Stimulated activated CD4-positive, alpha-beta T cell treated with anti-CD3 and anti-CD28 coated beads, TNF-alpha, amount 100 ng/mL, for 1 hour (primary cell): ENCODE data around the gene PRDM16.

ENCODE experiments used
- DNase-seq, 3 donors: peaks; one replicate each; pipeline ENCODE4 v3.0.0-alpha.2; 2020; ENCODE audit warnings: low read depth in 3 of 3, low spot score in 1 of 3

Gene PRDM16

DNA sequence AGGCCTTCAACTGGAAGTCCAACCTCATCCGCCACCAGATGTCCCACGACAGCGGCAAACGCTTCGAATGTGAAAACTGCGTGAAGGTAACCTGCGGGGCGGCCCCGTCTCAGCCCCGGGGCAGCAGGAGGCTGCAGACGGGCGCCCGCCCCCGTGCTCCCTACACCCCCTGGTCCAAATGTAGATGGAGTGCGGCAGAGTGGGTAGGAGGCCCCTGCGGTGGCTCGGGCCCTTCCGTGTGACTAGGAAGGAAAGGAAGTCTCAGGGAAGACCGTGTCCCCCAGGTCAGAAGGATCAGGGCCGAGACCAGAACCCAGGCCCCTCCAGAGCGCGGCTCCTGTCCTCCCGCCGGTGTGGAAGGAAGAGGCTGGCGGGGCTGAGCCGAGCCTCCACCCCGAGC is 335.8 kb downstream of the PRDM16 start:
- DNase-seq, result no peak

DNA sequence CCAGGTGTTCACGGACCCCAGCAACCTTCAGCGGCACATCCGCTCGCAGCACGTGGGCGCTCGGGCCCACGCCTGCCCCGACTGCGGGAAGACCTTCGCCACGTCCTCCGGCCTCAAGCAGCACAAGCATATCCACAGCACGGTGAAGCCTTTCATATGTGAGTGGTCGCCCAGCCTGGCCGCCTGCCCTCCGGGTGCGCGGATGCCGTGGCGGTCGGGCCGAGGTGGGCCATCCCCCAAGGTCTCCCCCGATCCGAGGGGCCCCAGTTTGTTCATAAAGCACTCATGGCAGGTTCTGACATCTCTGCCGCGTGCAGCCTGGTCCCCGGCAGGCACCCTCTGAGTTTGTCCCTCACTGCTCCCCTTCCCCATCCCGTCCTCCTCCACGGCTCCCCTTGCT is 336.5 kb downstream of the PRDM16 start:
- no peak for DNase-seq

DNA sequence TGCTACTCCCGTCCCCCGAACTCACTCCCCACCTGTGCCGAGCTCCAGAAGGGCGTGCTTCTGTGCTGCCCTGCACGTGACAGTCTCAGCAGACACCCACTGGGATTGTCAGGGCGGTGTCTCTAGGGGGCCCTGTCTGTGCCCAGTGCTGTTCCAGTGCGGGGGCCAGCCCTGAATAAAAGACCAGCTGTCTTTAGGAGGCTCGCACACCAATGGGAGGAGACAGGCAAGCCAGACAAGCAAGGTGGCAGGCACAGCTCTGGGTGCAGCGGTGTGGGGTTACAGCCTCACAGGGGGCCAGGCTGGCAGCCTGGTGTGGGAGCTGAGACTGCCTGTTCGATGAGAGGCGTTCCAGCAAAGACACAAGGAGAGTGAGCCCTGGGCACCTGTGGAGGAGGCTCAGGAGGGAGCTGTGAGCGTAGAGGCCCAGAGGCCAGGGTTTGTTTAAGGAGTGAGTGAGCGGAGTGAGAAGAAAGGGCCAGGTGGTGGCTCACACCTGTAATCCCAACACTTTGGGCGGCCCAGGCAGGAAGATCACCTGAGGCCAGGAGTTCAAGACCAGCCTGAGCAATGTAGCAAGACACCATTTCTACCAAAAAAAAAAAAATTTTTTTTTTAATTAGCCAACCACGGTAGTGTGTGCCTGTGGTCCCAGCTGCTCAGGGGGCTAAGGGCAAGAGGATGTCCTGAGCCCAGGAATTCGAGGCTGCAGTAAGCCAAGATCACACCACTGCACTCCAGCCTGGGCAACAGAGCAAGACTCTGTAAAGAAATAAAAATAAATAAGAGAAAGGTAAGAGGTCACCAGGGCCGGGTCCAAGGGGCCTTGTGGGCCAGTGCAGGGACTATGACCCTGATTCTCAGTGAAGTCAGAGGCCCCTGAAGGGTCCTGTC is 337.2 kb downstream of the PRDM16 start:
- no peak for DNase-seq

DNA sequence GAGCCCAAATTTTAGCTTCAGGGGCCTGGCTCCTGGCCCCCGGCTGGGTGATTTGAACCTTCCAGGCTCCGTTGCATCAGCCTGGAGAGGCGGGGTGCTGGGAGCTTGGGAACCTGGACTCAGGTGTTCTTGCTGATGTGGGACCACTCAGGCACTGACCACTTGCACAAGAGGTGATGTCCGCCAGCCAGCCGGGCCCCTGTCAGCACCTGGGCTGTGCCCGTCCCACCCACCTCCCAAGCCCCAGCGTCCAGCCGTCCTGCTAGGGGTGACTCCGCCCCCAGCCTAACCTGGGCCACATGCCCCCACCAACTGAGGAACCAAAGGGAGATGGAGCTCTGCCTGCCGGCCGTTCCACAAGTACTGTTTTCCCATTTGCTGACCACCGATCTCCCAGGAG is 338.0 kb downstream of the PRDM16 start:
- no peak for DNase-seq

DNA sequence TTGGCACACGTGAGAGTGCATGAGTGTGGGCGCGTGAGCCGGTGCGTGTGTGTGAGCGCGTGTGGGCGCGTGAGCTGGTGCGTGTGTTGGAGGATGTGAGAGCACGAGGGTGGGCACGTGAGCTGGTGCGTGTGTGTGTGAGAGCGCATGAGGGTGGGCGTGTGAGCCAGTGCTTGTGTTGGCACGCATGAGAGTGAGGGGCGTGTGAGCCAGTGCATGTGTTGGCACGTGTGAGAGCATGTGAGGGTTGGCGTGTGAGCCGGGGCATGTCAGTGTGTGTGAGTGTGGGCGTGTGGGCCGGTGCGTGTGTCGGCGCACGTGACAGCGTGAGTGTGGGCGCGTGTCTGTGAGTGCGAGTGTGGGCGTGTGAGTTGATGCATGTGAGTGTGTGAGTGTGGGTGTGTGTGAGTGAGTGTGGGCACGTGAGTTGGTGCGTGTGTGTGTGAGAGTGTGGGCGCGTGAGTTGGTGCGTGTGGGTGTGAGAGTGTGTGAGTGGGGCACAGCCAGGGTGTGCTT is 339.8 kb downstream of the PRDM16 start:
- no peak for DNase-seq

DNA sequence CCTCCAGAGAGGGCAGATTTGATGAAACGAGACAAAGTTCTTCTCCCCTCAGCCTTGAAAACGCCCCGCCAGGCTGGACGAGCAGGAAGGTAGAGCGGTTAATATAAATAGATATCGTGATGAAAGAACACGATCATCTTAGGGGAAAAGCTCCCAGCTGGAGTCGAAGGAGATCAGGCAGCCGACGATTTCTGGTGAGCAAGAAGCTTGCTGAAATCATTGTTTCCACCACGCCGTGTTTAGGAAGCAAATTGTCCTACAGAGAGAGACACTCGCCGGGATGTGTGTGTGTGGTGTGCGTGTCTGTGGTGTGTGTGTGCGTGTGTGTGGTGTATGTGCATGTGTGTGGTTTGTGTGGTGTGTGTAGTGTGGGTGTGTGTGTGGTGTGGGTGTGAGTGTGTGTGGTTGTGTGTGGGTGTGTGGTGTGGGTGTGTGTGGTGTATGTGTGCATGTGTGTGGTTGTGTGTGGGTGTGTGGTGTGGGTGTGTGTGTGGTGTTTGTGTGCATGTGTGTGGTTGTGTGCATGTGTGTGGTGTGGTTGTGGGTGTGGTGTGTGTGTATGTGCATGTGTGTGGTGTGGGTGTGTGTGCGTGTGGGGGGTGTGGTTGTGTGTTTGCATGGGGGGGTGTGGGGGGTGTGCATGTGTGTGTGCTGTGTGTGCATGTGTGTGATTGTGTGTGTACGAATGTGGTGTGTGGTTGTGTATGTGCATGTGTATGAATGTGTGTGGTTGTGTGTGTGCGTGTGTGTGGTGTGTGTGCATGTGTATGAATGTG is 340.6 kb downstream of the PRDM16 start:
- DNase-seq, result no peak

DNA sequence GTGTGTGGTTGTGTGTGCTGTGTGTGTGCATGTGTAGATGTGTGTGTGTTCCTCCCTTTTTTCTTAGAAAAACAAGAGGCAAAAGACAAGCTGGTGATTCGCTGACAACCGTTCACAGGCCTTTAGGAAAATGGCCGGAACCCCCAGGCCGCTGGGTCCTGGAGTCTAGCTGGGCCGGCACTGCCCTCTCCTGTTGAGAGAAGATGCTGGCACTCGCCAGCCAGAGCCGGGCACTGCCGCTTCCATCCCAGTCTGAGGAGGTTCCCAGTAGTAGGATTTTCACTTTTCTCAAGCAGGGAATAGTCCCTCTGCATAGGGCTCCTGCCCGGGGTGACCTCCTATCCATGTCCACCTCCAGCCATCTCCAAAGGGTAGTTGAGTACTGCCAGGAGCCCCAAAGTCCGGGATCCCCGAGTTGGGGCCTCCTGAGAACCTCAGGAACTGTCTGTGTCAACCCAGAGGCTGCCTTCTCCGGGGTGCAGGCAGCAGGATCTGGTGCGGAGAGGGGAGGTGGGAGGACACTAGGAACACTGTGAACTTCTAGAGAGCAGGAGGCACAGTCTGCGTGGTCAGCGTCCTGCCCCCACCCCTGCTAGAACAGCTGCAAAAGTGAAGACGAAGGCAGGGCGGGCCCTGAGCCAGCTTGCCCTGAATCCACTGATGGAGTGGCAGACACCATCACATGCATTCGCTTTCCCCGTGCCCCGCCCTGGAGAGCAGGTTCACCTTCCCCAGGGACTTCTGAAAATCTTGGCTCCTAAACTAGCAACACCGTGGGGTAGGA is 341.3 kb downstream of the PRDM16 start:
- DNase-seq, result no peak

DNA sequence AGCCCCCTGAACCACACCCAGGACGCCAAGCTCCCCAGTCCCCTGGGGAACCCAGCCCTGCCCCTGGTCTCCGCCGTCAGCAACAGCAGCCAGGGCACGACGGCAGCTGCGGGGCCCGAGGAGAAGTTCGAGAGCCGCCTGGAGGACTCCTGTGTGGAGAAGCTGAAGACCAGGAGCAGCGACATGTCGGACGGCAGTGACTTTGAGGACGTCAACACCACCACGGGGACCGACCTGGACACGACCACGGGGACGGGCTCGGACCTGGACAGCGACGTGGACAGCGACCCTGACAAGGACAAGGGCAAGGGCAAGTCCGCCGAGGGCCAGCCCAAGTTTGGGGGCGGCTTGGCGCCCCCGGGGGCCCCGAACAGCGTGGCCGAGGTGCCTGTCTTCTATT is 342.8 kb downstream of the PRDM16 start:
- no peak for DNase-seq

DNA sequence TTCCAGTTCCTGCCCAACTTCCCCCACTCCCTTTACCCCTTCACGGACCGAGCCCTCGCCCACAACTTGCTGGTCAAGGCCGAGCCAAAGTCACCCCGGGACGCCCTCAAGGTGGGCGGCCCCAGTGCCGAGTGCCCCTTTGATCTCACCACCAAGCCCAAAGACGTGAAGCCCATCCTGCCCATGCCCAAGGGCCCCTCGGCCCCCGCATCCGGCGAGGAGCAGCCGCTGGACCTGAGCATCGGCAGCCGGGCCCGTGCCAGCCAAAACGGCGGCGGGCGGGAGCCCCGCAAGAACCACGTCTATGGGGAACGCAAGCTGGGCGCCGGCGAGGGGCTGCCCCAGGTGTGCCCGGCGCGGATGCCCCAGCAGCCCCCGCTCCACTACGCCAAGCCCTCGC is 343.4 kb downstream of the PRDM16 start:
- no peak for DNase-seq

DNA sequence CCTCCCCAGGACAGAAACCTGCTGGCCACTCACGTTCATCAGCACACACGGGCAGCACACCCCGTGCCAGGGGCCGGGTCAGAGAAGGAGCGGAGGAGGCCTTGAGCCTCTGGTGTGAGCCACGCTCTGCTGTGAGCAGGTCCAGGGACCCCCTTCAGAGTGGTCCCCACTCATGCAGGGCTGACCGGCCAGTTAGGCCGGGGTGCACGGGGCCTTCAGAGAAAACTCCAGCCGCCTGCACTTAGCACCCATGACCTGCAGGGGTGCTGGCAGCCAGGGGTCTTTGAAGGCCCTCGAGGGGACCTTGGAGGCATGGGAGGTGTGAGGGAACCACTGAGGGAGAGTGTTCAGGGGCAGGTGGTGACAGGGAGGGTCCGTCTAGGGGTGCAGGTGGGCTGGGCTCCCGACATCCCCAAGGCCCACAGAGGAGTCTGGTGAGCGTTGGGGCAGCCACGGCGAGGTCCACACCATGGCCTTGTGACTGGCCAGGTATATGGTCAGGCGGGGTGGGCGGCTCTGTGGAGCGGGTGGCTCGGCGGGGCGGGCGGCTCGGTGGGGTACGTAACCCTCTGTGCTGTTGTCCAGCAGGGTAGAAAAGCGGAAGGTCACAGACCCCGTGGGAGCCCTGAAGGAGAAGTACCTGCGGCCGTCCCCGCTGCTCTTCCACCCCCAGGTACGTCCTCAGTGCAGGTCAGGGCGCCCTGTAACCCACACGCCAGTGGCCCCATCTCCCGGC is 345.1 kb downstream of the PRDM16 start:
- DNase-seq, result no peak

DNA sequence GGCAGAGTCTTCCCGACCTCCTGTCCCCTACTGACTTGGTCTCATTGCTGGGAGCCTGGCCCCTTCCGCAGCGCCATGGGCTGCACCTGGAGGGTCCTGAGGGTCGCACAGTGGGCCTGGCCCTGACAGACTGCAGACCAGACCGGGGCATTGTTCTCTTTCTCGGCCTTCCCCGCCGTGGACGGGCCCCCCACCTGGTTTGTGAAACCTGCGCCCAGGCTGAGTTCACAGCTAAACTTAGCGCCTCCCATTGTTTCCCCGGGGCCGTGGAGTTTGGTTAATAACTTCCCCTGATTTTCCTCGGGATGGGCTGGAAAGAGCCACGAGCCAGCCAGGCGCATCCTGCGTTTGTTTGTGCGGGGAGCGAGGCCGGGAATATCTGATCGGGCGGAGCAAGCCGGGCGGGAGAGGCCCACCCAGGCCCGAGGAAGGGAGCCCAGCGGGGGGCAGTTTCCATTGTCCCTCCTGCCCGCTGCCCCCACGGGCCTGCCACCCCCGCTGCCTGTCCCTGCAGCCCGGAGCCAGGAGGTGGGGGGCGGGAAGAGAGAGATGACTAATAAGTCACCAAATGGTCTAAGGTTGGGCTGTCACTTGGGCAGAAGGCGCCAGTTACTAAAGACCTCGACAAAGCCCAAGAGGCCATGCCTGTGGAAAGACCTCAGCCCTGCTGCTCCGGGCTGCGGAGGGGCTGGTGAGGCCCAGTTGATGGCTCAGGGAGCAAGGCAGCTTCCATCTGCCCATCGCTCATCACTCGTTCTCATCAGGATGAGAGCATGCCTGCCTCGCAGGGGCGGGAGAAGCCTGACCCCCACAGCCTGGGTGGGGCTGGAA is 346.5 kb downstream of the PRDM16 start:
- DNase-seq, result no peak

DNA sequence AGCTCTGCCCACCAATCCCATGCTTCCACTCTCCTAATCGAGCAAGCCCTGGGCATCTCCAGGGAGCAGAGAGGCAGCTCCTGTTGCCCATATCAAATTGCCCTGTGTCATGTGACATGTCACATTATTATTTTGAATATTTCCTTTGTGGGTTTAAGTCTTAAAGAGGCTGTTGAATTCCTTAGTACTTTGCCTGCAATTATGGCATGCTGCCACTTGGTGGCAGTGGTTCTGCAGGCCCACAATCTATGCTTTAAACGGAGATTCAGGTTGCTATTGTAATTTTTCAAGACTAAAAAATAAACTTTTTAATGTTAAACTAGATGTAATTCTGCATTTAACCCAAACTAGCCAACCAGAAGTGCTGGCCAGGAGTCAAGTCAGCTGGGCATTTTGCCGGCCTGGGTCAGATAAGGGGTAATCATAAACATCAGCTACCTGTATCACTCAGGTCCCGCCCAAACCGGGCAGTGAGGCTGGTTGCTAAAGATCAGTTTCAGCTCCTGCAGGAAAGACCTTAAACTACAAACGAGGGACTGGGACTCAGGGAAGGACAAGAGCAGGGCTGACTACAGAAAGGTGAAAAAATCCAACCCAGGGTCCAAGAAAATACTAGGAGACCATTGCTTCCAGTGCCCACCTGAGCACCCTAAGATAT is 348.2 kb downstream of the PRDM16 start:
- no peak for DNase-seq

DNA sequence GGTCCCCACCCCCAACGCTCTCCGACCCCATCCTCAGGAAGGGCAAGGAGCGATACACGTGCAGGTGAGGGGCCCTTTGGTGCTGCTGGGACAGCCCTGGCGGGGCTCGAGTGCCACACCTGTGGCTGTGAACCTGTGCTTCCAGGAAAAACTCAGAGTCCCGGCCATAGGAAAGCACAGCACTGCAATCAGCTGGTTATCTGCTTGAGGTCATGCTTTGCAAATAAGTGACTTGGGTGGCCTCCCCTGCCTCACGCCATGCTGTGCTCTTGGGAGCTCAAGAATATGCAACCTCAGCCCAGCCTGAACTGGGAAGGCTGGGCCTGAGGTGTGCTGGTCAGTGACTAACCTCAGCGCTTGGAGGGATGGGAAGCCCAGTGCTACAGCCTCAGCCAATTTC is 348.9 kb downstream of the PRDM16 start:
- no peak for DNase-seq

DNA sequence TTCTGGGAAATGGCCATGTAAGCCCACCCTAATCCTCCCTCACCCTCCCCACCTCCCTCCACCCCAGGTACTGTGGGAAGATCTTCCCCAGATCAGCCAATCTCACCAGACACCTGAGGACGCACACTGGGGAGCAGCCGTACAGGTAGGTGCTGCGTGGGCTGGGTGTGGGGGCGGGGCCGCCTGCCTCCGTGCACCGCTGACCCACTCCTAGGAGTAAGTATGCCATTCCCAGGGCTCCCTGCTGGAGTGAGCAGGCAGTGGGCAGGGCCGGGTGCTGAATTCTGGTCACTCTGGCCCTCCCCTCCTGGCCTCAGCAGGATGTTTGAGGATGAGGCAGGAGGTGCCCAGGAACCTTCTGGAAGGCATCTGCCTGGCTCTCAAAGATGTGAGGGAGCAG is 349.6 kb downstream of the PRDM16 start:
- no peak for DNase-seq

DNA sequence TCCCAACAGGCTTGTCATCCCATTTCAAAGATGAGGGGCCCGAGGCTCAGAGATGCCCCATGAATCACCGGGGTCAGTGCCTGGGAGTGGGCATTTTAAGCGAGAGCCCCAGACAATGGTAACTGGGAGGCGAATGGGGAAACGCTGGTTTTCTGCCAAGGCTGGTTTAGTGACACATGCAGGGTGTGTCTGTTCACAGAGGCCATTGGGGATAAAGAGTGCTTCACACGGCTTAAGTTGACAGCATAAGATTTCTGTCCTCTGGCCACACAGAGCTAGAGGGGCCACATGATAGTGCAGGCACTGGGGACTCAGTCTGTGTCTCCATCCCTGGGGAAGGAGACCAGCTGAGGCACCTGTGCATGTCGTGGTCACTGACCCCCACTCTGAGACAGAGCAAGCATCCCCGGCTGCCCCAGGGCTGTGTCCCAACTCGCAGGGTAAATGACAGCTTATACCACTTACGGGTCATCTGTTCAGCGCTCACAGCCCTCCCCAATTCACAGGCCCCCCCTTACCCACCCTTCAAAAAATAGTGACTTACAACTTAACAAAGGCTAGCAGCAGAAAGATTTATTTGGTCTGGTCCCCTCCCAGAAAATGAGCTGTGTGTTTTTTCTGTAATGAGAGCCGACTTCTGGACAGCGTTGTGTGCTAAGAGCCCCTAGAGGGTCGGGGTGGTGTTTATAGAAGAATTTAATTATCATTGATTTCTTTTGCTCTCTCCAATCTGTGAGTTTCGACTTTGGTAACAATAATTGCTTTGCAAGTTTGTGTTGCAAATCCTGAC is 350.6 kb downstream of the PRDM16 start:
- DNase-seq, result no peak

DNA sequence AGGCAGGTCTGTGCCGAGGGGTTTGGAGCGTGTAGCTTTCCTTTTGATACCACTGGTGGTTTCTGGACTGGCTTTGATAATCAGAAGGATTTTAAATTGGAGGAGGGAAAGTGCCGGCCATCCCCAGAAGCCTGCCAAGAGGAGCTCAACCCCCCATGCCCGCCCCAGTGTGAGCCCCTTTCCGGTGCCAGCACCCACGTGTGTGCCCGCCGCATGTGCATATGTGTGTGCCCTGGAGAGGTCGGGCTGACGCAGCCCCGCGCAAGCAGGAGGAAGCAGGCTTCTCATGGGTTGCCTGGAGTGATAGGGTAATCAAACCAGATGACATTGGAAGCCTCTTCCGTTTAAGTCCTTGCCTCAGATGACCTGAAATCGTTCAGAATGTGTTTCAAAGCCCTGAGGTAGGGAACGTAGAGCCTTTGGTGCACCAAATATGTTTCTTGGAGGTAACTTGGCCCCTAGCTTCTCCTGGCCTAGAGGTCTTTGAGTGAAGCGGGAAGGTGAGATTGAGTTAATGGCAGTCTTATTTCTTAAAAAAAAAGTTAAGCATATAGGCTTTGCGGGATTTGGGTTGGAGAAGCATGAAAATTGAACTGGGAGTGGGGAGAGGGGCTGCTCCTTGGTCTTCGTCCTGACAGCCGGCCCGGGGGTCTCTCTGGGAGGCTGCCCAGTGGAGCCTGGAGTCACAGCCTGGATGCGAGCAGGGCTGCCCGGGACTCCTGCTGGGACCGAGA is 351.4 kb downstream of the PRDM16 start:
- DNase-seq, result no peak

DNA sequence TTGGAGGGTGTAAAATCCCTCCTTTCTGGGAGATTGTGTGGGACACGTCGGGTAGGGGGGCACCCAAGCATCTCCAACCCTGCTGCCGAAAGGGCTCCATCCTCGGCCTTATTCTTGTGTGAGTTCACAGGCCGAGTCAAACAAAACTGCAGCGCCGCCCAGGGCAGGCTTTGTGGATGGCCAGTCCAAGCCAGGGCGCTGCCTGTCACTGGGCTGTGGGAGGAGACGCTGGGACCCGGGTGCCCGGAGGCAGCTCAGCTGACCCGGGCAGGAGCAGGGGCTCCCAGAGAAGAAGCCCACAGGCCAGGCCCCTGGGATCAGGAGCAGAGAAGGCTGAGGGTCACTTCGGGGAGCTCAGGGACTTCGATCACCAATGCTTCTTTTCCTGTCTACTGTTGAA is 353.6 kb downstream of the PRDM16 start:
- DNase-seq, result no peak

DNA sequence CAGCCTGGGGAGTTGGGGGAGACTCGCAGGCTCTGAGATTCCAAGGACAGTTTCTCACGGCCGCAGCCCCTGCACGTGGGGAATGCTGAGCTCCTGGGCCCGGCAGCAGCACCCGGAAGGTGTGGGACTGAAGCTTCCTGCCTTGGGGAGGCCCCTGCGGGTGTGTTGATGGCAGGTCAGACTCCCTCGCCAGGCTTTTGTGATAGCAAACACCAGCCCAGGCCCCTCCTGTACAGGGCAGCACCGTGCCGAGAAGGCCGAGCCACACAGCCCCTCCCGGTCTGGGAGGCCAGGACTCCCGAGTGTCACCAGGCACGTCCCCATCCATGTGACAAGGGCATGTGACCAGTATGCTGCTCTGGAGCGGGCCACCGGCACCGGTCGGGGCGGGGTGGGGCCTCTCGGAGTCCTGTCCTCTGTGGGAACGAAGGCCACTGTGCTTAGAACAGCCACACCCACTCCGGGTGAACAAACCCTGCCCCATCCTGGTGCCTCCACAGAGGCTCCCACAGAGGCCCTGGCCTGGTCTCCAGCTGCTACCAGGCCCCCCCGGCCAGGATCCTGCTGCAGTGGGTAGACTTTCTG is 354.3 kb downstream of the PRDM16 start:
- no peak for DNase-seq
